Neural progenitor cell (in vitro differentiated cells): Measurements from ENCODE around the gene ALOX15. TPM values are rescaled to one million over a fixed set of nuclear protein-coding genes. Genes with fewer than 3 reads are reported as not detected.

Source experiments
- DNase-seq: peaks from one replicate; pipeline ENCODE4 v3.0.0-alpha.2; 2016; ENCODE audit warnings: low spot score
- H2AFZ ChIP-seq: fragments of 200-600 bp; sonication (generic); replicated peaks from 2 replicates; pipeline ENCODE4 v1.6.1; 2016; ENCODE audit warnings: antibody characterized with exemption
- H3F3A ChIP-seq: fragments of 200-600 bp; sonication (generic); 2 replicates; pipeline ENCODE4 v1.6.1; 2016; ENCODE audit warnings: antibody characterized with exemption, low read depth
- H3K27ac ChIP-seq: fragments of 200-600 bp; sonication (generic); 2 replicates; pipeline ENCODE4 v1.5.1; 2016; ENCODE audit warnings: mild to moderate bottlenecking
- H3K27me3 ChIP-seq: fragments of 200-600 bp; sonication (generic); 2 replicates; pipeline ENCODE4 v1.6.1; 2016; ENCODE audit warnings: mild to moderate bottlenecking, moderate library complexity
- H3K36me3 ChIP-seq: fragments of 200-600 bp; sonication (generic); 2 replicates; pipeline ENCODE4 v1.5.1; 2016
- H3K4me1 ChIP-seq: fragments of 200-600 bp; sonication (generic); 2 replicates; pipeline ENCODE4 v1.6.1; 2016; ENCODE audit warnings: mixed run types
- H3K4me2 ChIP-seq: fragments of 200-600 bp; sonication (generic); 2 replicates; pipeline ENCODE4 v1.6.1; 2016
- H3K4me3 ChIP-seq: fragments of 200-600 bp; sonication (generic); 2 replicates; pipeline ENCODE4 v1.5.1; 2016
- H3K79me2 ChIP-seq: fragments of 200-600 bp; sonication (generic); 2 replicates; pipeline ENCODE4 v1.6.1; 2016; ENCODE audit warnings: low read depth
- H3K9ac ChIP-seq: fragments of 200-600 bp; sonication (generic); 2 replicates; pipeline ENCODE4 v1.6.1; 2016
- H3K9me3 ChIP-seq: fragments of 200-600 bp; sonication (generic); 2 replicates; pipeline ENCODE4 v1.5.1; 2016; ENCODE audit warnings: low read depth
- H4K20me1 ChIP-seq: fragments of 200-600 bp; sonication (generic); 2 replicates; pipeline ENCODE4 v1.6.1; 2016; ENCODE audit warnings: low read depth
- H3K27ac Mint-ChIP-seq: 3 replicates; pipeline ENCODE4 v1.8.0; 2021; ENCODE audit warnings: mixed read lengths
- H3K27me3 Mint-ChIP-seq: 2 replicates; pipeline ENCODE4 v1.8.0; 2022; ENCODE audit warnings: low read depth, mild to moderate bottlenecking, inconsistent platforms, moderate library complexity, mixed read lengths; ENCODE audit not compliant: insufficient read depth
- H3K36me3 Mint-ChIP-seq: 3 replicates; pipeline ENCODE4 v1.8.0; 2021; ENCODE audit warnings: mixed read lengths
- H3K4me1 Mint-ChIP-seq: 3 replicates; pipeline ENCODE4 v1.8.0; 2021; ENCODE audit warnings: mixed read lengths
- H3K4me3 Mint-ChIP-seq: 3 replicates; pipeline ENCODE4 v1.8.0; 2021; ENCODE audit warnings: mild to moderate bottlenecking, moderate library complexity, mixed read lengths
- H3K9me3 Mint-ChIP-seq: 3 replicates; pipeline ENCODE4 v1.8.0; 2020; ENCODE audit warnings: mixed read lengths
- CTCF ChIP-seq: fragments of 200-600 bp; sonication (generic); IDR thresholded peaks from 2 replicates; pipeline ENCODE4 v1.5.1; 2017; ENCODE audit warnings: antibody characterized with exemption, mild to moderate bottlenecking
- EZH2 ChIP-seq: fragments of 200-600 bp; sonication (generic); IDR thresholded peaks from 2 replicates; pipeline ENCODE4 v1.6.1; 2017; ENCODE audit warnings: antibody characterized with exemption, mild to moderate bottlenecking, moderate library complexity
- EZH2phosphoT487 ChIP-seq: fragments of 200-600 bp; sonication (generic); IDR thresholded peaks from 2 replicates; pipeline ENCODE4 v1.6.1; 2017; ENCODE audit warnings: antibody characterized with exemption
- total RNA-seq: library from RNA; depleted of rRNA; stranded (reverse); fragments of >200 nt; gene quantifications from 2 replicates; pipeline ENCODE4 v1.2.3, GENCODE V29; 2015; ENCODE audit warnings: low replicate concordance

The ALOX15 gene
- total RNA-seq, 1 donor from 2014 or later, result not detected

GRCh38 chr17:4679658-4680057 is 38.2 kb upstream of the ALOX15 start:
- no peak for DNase-seq
- H4K20me1 ChIP-seq, result no peaks in the 10 kb centered on the region
- no peaks in the 10 kb centered on the region for H3K9me3 Mint-ChIP-seq
- no peaks in the 10 kb centered on the region for H3K27me3 Mint-ChIP-seq
- peaks cover 8% of the 10 kb centered on the region for H3K79me2 ChIP-seq
- H3K36me3 ChIP-seq, result no peaks in the 10 kb centered on the region
- no peak overlapping the region for H3K4me2 ChIP-seq
- no peak overlapping the region for H3K27ac ChIP-seq
- no peak overlapping the region for H3K27ac Mint-ChIP-seq
- no peaks in the 10 kb centered on the region for H3K9me3 ChIP-seq
- TF ChIP-seq EZH2phosphoT487, result no peak
- TF ChIP-seq CTCF, result no peak
- no peak for TF ChIP-seq EZH2
- H3K27me3 ChIP-seq, result no peaks in the 10 kb centered on the region
- H3K4me3 ChIP-seq, result no peak overlapping the region
- H3K4me1 Mint-ChIP-seq, result no peaks in the 10 kb centered on the region
- no peaks in the 10 kb centered on the region for H3F3A ChIP-seq
- no peak overlapping the region for H2AFZ ChIP-seq
- H3K9ac ChIP-seq, result no peak overlapping the region
- peaks cover 26% of the 10 kb centered on the region for H3K36me3 Mint-ChIP-seq
- H3K4me1 ChIP-seq, result no peaks in the 10 kb centered on the region
- no peak overlapping the region for H3K4me3 Mint-ChIP-seq

GRCh38 chr17:4678448-4679026 is 37.1 kb upstream of the ALOX15 start:
- Histone ChIP-seq H2AFZ (no peak overlapping the region), H3K4me2 (no peak overlapping the region), H3K79me2 (no peaks in the 10 kb centered on the region), H3K27me3 (no peaks in the 10 kb centered on the region), H3K9ac (no peak overlapping the region), H3F3A (no peaks in the 10 kb centered on the region), H3K27ac (no peak overlapping the region), H3K36me3 (no peaks in the 10 kb centered on the region), H3K9me3 (no peaks in the 10 kb centered on the region), H3K4me1 (no peaks in the 10 kb centered on the region), H4K20me1 (no peaks in the 10 kb centered on the region), H3K4me3 (no peak overlapping the region)
- Mint-ChIP-seq H3K9me3 (no peaks in the 10 kb centered on the region), H3K4me3 (no peak overlapping the region), H3K4me1 (no peaks in the 10 kb centered on the region), H3K36me3 (peaks cover 28% of the 10 kb centered on the region), H3K27ac (no peak overlapping the region), H3K27me3 (no peaks in the 10 kb centered on the region)
- DNase-seq, result no peak
- no peak for TF ChIP-seq EZH2phosphoT487
- TF ChIP-seq EZH2, result no peak
- TF ChIP-seq CTCF, result no peak

GRCh38 chr17:4676791-4677190 is 35.3 kb upstream of the ALOX15 start:
- Histone ChIP-seq H3K36me3 (no peaks in the 10 kb centered on the region), H3K9me3 (no peaks in the 10 kb centered on the region), H3K4me3 (no peak overlapping the region), H3K4me2 (no peak overlapping the region), H3K9ac (no peak overlapping the region), H3K4me1 (no peaks in the 10 kb centered on the region), H3K79me2 (no peaks in the 10 kb centered on the region), H3K27me3 (no peaks in the 10 kb centered on the region), H3F3A (no peaks in the 10 kb centered on the region), H3K27ac (no peak overlapping the region), H2AFZ (no peak overlapping the region), H4K20me1 (no peaks in the 10 kb centered on the region)
- Mint-ChIP-seq H3K4me1 (no peaks in the 10 kb centered on the region), H3K36me3 (peaks cover 24% of the 10 kb centered on the region), H3K27ac (no peak overlapping the region), H3K27me3 (no peaks in the 10 kb centered on the region), H3K4me3 (no peak overlapping the region), H3K9me3 (no peaks in the 10 kb centered on the region)
- DNase-seq, result no peak
- no peak for TF ChIP-seq CTCF
- no peak for TF ChIP-seq EZH2
- TF ChIP-seq EZH2phosphoT487, result no peak
